WTC11 (cell line): ENCODE results near the gene KCNH8.

Experiments used
- ATF1 ChIP-seq: sonication (generic); formaldehyde crosslinking; IDR thresholded peaks from 2 replicates; pipeline ENCODE4 v1.8.1; 2023; ENCODE audit warnings: mild to moderate bottlenecking, moderate library complexity, missing genetic modification reagents
- FOXP1 ChIP-seq: sonication (generic); formaldehyde crosslinking; IDR thresholded peaks from 2 replicates; pipeline ENCODE4 v1.8.0; 2022; ENCODE audit warnings: missing genetic modification reagents, mild to moderate bottlenecking, moderate library complexity, borderline replicate concordance
- MXD4 ChIP-seq: fragments of 250-450 bp; sonication (Bioruptor Pico); IDR thresholded peaks from 2 replicates; pipeline ENCODE4 v1.8.0; 2021; ENCODE audit warnings: mild to moderate bottlenecking, moderate library complexity, borderline replicate concordance
- NR3C1 ChIP-seq: sonication (generic); formaldehyde crosslinking; conservative IDR thresholded peaks from 2 replicates; pipeline ENCODE4 v1.8.1; 2023; ENCODE audit warnings: low read depth, mild to moderate bottlenecking, missing genetic modification reagents
- TEAD4 ChIP-seq: sonication (generic); formaldehyde crosslinking; IDR thresholded peaks from 2 replicates; pipeline ENCODE4 v1.8.0; 2022; ENCODE audit warnings: mild to moderate bottlenecking, missing genetic modification reagents
- TF ChIP-seq, protein P1 (sequence below): sonication (generic); formaldehyde crosslinking; IDR thresholded peaks from 2 replicates; pipeline ENCODE4 v1.8.0; 2022; ENCODE audit warnings: mild to moderate bottlenecking, missing genetic modification reagents
- TF ChIP-seq, protein P2 (sequence below): fragments of 200-600 bp; IDR thresholded peaks from 2 replicates; pipeline ENCODE4 v1.8.0; 2022; ENCODE audit warnings: antibody characterized with exemption
- TF ChIP-seq, protein P3 (sequence below): sonication (generic); formaldehyde crosslinking; IDR thresholded peaks from 2 replicates; pipeline ENCODE4 v1.8.1; 2022; ENCODE audit warnings: mild to moderate bottlenecking, missing genetic modification reagents, moderate library complexity, borderline replicate concordance

DNA sequence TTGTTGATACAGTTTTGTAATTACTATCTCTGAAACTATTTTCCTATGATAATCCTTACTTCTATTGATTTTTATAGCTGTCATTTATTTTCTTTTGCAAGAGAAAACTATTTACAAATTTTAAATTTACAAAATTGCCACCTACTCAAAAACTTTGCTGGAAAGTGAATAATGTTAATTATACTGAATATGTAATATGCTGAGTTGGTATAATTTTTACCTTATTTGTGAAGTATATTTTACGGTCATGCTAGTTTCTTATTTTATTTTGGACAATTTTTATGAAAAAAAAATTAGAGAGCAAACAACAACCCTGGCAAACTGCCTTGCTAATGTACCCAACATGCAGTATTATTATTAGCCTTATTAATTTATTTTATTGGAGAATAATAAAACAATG, 2.9 kb downstream of the KCNH8 start:
- TF ChIP-seq, protein P1, sequence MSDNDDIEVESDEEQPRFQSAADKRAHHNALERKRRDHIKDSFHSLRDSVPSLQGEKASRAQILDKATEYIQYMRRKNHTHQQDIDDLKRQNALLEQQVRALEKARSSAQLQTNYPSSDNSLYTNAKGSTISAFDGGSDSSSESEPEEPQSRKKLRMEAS: no peak
- TF ChIP-seq, protein P2, sequence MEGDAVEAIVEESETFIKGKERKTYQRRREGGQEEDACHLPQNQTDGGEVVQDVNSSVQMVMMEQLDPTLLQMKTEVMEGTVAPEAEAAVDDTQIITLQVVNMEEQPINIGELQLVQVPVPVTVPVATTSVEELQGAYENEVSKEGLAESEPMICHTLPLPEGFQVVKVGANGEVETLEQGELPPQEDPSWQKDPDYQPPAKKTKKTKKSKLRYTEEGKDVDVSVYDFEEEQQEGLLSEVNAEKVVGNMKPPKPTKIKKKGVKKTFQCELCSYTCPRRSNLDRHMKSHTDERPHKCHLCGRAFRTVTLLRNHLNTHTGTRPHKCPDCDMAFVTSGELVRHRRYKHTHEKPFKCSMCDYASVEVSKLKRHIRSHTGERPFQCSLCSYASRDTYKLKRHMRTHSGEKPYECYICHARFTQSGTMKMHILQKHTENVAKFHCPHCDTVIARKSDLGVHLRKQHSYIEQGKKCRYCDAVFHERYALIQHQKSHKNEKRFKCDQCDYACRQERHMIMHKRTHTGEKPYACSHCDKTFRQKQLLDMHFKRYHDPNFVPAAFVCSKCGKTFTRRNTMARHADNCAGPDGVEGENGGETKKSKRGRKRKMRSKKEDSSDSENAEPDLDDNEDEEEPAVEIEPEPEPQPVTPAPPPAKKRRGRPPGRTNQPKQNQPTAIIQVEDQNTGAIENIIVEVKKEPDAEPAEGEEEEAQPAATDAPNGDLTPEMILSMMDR: no peak
- TF ChIP-seq FOXP1: no peak
- TF ChIP-seq MXD4: no peak
- no peak for TF ChIP-seq NR3C1 (CRISPR knock-in tag)
- no peak for TF ChIP-seq ATF1 (CRISPR knock-in tag)
- TF ChIP-seq TEAD4 (CRISPR knock-in tag): no peak
- TF ChIP-seq, protein P3, sequence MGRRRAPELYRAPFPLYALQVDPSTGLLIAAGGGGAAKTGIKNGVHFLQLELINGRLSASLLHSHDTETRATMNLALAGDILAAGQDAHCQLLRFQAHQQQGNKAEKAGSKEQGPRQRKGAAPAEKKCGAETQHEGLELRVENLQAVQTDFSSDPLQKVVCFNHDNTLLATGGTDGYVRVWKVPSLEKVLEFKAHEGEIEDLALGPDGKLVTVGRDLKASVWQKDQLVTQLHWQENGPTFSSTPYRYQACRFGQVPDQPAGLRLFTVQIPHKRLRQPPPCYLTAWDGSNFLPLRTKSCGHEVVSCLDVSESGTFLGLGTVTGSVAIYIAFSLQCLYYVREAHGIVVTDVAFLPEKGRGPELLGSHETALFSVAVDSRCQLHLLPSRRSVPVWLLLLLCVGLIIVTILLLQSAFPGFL (CRISPR knock-in tag): no peak
